HG03571 (cell line): ENCODE measurements around the gene UFL1.
A peak's percentile ranks its signal among the peaks of the same experiment; 100 is the strongest.
"Not testable (repeated sequence)": the region's sequence is repeated elsewhere in the genome, so short reads cannot be mapped to it uniquely, and the experiment has no call there.

Experiments
- ATAC-seq: cut with Tn5 transposase; IDR thresholded peaks from one replicate; pipeline ENCODE4 v1.9.1; 2021; ENCODE audit not compliant: unreplicated experiment

The UFL1 gene

DNA sequence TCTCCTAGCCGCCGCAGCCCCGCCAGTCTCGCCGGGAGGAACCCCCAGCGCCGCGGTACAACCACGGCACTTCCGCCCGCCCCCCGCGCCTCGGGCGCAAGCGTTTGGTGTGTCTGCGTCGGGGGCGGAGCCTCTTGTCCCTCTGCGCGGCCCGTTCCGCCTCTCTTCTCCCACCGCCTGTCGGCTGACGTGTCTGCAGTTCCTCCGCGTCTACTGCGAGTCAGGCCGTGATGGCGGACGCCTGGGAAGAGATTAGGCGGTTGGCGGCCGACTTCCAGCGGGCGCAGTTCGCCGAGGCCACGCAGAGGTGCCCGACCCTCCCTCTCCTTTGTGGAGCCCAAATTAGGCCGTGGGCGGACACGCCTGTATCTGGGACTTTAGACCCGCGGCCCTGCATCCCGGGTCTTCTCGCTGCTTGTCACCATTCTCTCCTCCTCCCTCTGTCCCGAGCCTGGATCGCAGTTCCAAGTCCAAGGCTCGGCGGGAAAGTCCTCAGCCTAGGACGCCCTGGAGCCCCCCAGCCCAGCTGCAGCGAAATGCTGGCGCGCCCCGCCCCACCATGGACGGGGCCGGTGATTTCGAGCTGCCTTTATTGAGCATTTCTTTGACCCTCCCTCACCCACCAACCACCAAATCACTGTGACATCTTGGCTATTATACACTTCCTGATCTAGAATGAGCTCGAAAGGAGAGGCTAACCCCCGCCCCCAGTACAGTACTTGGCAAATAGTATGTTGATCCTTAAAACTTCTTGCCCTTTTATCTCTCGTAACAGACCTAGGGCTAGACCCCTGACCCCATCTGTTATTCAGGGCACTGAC lies at the start of gene UFL1:
Gene UFL1 (plus strand): TSS at position 163 of the 821 bp plus-strand sequence. CDS start 68 bp downstream, at position 231.
- peak; percentile 97 for ATAC-seq

DNA sequence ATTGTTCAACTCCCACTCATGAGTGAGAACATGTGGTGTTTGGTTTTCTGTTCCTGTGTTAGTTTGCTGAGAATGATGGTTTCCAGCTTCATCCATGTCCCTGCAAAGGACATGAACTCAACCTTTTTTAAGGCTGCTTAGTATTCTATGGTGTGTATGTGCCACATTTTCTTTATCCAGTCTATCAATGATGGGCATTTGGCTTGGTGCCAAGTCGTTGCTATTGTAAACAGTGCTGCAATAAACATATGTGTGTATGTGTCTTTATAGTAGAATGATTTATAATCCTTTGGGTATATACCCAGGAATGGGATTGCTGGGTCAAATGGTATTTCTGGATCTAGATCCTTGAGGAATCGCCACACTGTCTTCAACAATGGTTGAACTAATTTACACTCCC lies 49.3 kb upstream of the UFL1 start:
- not testable (repeated sequence) for ATAC-seq

DNA sequence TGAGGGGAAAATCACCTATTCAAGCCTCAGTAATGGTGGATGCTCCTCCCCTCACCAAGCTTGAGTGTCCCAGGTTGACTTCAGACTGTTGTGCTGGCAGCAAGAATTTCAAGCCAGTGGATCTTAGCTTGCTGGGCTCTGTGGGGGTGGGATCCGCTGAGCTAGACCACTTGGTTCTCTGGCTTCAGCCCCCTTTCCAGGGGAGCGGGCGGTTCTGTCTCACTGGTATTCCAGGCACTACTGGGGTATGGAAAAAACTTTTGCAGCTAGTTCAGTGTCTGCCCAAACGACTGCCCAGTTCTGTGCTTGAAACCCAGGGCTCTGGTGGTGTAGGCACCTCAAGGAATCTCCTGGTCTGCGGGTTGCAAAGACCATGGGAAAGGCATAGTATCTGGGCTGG lies 42.9 kb upstream of the UFL1 start:
- ATAC-seq = no peak

DNA sequence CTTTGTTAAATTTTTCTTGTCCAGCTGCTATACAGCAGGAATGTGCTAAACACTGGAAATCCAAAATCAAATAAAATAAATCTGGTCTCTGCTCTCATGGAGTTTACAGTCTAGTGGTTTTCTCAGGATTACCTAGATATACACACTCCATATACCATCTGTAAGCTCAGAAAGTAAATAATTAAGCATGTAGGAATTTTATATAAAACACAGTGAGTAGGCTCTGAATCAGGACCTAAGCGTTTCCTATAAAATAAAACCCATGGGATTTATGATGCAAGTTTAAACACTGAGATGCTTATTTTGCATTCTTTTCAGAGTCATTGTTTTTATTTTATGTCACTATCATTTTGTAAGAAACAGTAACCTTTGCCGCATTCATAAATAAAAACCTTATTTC lies 29.7 kb upstream of the UFL1 start:
- ATAC-seq = no peak

DNA sequence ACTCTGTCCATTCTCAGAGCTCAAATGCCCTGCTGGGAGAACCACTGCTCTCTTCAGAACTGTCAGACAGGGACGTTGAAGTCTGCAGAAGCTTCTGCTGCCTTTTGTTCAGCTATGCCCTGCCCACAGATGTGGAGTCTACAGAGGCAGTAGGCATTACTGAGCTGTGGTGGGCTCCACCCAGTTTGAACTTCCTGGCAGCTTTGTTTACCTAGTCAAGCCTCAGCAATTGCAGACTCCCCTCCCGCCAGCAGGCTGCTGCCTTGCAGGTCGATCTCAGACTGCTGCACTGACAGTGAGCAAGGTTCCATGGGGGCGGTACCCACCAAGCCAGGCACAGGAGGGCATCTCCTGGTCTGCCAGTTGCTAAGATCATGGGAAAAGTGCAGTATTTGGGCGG lies 21.8 kb upstream of the UFL1 start:
- no peak for ATAC-seq

DNA sequence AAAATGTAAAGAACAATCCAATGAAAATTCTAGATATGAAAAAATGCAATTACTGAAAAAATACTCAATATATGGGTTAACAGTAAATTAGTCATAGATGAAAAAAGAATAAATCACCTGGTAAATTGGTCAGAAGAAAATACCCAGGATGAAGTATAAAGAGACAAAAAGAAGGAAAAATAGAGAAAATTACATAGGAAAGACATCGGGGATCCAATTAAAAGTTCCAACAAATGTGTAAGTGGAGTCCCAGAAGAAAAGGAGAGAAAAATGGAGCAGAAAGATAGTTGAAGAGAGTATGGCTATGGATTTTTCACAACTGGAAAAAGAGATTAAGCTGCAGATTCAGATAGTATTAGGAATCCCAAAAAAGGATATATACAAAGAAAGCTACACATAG lies 18.7 kb upstream of the UFL1 start:
- ATAC-seq = no peak

DNA sequence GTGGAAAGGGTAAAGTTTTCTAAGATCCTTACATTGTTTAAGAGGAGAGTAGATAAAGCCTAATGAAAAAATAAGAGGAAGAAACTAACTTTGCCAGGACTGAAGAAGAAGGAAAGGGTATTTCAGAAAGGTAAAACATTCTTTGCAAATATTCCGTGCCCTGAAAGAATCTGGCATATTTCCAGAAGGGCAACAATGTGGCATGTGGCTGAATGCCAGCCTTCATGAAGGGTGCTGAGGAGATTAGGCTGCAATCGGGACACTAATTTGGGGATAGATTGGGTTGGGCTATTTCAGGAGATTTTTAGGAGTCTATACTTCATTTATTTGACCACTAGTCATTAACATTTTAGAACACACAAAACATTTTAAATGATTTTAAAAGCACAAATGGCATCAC lies 16.2 kb upstream of the UFL1 start:
- ATAC-seq = no peak

DNA sequence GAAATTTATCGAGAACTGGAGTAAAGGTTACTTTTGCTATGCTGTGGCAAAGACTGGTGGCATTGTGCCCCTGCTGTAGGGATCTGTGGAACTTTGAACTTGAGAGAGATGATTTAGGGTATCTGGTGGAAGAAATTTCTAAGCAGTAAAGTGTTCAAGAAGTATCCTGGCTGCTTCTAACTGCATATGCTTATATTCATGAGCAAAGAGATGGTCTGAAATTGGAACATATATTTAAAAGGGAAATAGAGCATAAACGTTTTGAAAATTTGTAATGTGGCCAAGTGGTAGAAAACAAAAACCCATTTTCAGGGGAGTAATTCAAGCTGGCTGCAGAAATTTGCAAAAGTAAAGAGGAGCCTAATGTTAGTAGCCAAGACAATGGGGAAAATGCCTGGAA lies 12.3 kb upstream of the UFL1 start:
- no peak for ATAC-seq

DNA sequence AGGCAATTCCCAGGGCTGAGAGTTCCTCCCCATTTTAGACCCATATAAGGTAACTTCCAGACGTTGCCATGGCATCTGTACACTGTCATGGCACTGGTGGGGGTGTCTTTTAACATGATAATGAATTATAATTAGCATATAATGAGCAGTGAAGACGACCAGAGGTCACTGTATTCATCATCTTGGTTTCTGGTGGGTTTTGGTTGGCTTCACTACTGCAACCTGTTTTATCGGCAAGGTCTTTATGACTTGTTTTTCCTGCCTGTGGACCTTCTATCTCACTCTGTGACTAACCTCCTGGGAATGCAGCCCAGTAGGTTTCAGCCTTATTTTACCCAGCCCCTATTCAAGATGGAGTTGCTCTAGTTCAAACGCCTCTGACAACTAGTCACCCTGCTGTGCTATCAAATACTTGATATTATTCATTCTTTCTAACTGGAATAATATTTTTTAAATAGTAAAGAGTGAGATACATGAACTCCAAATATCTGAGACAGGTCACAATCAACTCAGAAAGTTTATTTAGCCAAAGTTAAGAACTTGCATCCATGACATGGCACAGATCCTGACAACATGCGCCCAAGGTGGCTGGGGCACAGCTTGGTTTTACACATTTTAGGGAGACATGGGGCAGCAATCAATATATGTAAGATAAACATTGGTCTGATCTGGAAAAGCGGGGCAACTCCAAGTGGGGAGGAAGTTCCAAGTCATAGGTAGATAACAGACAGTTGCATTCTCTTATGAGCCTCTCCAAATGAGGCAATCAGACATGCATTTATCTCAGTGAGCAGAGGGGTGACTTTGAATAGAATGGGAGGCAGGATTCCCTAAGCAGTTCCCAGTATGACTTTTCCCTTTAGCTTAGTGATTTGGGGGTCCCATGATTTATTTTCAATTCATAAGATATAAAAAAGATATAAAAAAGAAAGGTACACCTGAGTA lies 1.2 kb upstream of the UFL1 start:
- no peak for ATAC-seq

DNA sequence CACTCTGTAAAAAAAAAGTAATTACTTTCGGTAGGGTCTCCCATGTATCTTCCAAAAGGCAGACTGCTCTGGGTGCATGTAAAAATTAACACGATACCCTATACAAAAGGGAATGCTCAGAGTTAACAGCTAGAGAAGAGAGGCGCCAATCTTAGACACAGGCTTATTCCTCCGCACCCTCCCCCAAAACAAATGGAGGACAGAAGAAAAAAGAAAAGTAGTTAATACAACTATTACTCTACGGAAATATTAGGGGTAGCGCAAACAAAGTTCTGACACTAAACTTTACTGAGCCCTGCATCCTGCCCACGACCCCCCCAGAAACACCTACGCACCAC lies 331 bp upstream of the UFL1 start:
- no peak for ATAC-seq

DNA sequence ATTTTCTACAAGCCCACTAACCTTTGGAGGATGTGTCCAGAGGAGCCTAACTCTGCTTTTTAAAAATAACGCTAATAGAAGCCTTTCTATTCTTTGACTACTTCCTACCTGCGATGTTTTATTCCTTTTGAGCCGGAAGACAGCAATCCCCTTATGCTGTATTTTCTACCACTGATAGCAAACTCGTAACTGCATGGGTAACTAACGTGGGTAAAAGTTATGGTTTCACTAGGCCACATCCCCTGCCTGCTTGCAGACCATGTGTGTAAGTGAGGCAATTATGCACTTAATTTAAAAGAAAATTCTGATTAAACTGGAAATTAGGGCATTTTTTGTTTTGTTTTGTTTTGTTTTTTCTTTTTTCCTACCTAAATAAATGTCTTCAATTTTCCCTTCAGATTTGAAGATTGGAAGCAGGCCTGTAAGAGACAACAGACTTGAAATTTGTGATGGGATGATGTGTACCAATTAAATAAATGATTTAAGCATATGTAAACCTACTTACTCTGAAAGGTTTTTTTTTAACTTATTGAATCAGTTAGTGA lies 931 bp downstream of the UFL1 start:
- peak; percentile 22 for ATAC-seq

DNA sequence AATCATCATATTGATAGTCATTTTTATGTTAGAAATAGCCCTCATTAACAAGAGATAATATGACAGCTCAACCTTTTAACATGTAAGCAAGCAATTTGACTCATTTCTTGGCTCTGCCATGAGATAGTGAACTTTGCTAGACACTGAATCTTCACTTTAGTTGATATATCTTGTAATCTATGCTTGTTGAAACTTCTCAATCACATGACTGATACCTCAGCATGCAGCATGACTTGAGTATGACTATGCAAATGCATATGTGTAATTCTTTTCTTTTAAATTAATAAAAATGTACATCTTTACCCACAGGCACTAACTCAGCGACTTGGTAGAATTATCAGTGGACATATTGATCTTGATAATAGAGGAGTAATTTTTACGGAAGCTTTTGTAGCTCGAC lies 6.6 kb downstream of the UFL1 start:
- ATAC-seq = no peak

DNA sequence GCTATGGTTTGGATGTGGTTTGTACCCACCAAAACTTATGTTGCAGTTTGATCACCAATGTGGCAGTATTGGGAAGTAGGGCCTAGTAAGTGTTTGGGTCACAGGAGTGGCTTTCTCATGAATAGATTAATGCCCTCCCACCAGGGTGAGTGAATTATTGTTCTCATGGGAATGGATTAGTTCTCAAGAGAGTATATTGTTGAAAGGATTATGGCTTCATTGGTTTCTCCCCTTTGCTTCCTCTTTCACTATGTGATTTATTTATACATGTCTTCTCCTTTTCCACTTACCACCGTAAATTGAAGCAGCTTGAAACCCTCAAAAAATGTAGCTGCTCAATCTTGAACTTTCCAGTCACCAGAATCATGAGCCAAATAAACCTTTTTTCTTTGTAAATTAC lies 10.8 kb downstream of the UFL1 start:
- no peak for ATAC-seq

DNA sequence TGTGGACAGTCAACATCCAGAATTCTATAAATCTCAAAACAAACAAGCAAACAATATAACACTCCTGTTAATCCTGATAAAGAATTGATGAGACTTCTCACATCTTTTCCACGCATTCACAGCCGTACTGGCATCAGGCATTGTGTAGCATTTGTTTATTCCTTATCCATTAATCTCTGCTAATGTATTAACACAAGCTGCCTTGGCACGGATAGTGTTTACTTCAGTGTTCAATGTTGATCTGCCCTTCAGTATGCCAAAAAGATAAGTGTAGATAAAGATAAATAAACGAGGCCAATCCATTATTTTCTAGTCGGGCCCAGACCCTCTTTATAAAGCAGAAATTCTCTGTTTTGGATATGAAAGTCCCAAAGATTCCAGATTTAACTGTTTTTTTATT lies 16.1 kb downstream of the UFL1 start:
- no peak for ATAC-seq

DNA sequence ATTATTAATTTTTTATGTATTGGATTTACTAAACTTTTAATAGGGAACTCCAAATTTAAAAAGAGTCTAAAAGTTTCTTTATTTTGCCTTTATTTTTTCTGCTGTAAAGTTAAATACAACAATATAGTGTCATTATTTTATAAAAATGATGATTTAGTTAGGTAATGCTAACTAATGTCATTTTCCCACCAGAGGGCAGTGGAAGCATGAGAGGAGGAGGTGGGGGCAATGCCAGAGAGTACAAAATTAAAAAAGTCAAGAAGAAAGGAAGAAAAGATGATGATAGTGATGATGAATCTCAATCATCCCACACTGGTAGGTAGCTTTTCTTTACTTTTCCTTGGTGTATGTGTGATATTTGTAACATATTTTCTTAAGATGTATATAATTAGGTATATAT lies 21.1 kb downstream of the UFL1 start:
- ATAC-seq = no peak

DNA sequence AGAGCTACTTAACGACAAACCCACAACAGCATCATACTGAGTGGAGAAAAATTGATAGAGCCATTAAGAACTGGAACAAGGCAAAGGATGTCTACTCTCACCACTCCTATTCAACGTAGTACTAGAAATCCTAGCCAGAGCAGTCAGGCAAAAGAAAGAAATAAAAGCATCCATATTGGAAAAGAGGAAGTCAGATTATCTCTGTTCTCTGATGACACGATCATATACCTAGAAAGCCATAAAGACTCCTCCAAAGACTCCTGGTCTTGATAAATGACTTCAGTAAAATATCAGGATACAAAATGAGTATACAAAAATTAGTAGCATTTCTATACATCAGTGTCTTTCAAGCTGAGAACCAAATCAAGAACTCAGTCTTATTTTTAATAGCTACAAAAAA lies 24.3 kb downstream of the UFL1 start:
- ATAC-seq = no peak

DNA sequence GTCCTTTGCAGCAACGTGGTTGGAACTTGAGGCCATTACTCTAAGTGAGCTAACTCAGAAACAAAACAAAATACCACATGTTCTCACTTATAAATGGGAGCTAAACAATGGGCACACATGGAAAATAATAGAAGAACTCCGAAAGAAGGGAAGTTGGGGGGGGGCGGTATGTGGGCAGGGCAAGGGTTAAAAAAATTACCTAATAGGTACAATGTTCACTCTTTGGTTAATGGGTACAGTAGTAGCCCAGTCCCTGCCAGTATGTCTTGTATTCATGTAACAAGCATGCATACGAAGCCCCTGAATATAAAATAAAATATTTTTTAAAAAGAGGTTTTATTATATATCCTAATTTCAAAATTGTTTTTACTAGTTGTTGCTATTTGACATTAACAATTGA lies 26.0 kb downstream of the UFL1 start:
- no peak for ATAC-seq

DNA sequence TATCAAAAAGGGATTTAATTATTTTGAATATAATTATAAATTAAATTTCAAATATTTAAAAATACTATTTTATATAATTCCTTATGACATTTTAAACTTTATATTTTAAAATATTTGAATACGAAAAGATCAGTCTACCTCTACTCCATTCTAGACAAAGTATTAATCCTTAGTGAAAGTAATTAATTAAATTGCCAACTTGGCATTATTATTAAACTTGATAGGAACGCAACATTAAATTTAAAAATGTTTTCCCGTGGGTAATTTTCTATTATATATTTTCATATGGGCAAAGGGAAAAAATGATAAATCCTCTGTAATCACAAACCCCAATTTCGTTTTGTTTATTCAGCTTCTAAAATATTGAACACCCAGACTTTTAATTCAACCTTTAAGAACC lies 33.0 kb downstream of the UFL1 start:
- ATAC-seq = no peak

DNA sequence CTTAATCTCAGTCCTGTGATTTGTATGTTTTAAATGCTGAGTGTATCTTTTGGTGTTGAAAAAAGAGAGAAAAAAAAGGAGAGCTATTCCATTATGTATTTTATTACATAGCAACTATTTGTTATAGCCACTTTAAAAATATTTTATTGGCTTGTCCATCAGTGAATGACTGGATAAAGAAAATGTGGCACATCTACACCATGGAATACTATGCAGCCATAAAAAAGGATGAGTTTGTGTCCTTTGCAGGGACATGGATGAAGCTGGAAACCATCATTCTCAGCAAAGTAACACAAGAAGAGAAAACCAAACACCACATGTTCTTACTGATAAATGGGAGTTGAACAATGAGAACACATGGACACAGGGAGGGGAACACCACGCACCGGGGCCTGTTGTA lies 38.1 kb downstream of the UFL1 start:
- ATAC-seq = not testable (repeated sequence)

DNA sequence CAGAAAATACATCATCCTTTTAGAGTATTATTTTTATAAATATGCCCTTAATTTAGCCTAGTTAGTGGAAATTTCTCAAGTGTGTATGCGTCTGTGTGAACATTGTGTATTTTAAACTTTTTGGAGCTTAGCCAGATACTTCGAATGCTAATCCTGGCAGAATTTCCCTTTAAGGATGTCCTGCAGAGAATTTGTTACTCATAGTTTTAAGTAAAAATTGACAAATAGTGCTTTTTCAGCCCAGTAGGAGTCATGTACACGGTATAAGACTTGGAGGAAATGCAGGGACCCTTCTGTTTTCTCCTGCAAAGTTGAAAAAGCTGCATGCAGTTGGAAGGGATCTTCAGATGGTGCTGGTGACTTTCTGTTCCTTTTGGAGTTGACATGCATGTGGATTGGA lies 41.3 kb downstream of the UFL1 start, which contains the start of gene FHL5:
Gene FHL5 (plus strand): TSS at position 243 of the 400 bp plus-strand sequence. CDS start 40,486 bp downstream, outside the sequence.
- ATAC-seq = no peak

DNA sequence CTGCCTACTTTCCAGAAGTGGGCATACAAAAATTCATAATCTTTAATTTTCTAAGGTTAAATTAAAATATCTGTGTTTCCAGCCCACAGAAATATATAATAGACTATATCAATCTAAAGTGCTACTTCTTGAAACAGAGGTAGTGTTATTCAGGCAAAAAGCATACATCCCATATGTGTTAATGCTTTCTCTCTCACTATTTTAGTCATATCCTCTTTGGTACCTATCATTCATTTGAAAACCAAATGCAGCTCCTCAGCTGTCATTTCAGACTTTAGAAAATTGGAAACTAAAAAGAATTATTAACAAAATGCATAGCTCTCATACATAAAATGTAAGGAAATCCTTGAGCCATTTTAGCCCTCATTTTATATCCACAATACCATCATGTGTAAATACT lies 42.2 kb downstream of the UFL1 start:
- no peak for ATAC-seq

DNA sequence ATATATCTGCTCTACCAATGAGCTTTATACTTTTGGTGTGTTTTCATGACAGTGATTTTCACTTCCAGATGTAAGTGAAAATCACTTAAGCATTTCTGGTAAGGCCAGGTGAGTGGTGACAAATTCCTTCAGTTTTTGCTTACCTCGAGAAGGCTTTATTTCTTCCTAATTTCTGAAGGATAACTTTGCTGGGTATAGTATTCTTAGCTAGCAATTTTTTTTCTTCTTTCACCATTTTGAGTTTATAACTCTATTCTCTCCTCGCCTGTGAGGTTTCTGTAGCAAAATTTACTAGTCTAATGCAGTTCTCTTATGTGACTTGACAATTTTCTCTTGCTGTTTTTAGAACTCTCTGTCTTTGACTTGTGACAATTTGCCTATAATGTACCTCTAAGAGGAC lies 48.4 kb downstream of the UFL1 start:
- ATAC-seq = no peak
